KMS-11 (cell line): ENCODE results near the gene CLDN20.

Experiments used
- H2AFZ ChIP-seq: fragments of 200-600 bp; sonication (generic); 2 replicates; pipeline ENCODE4 v1.6.1; 2016; ENCODE audit warnings: antibody characterized with exemption, mixed run types, low read depth
- H3K27ac ChIP-seq: fragments of 200-600 bp; sonication (generic); 2 replicates; pipeline ENCODE4 v1.6.1; 2016; ENCODE audit warnings: mild to moderate bottlenecking, mixed run types
- H3K27me3 ChIP-seq: fragments of 200-600 bp; sonication (generic); 2 replicates; pipeline ENCODE4 v1.6.1; 2017; ENCODE audit warnings: mild to moderate bottlenecking, low read depth, mixed run types, moderate library complexity; ENCODE audit not compliant: insufficient read depth
- H3K36me3 ChIP-seq: fragments of 200-600 bp; sonication (generic); 2 replicates; pipeline ENCODE4 v1.6.1; 2017; ENCODE audit warnings: mild to moderate bottlenecking, mixed run types; ENCODE audit not compliant: insufficient read depth
- H3K4me1 ChIP-seq: fragments of 200-600 bp; sonication (generic); 2 replicates; pipeline ENCODE4 v1.6.1; 2016; ENCODE audit warnings: mild to moderate bottlenecking, low read depth, mixed run types; ENCODE audit not compliant: poor library complexity, severe bottlenecking
- H3K4me2 ChIP-seq: fragments of 200-600 bp; sonication (generic); 2 replicates; pipeline ENCODE4 v1.7.0; 2016; ENCODE audit warnings: mild to moderate bottlenecking, mixed run types
- H3K4me3 ChIP-seq: fragments of 200-600 bp; sonication (generic); IDR thresholded peaks from 2 replicates; pipeline ENCODE4 v1.6.1; 2017; ENCODE audit warnings: low read depth, low read length, mixed read lengths; ENCODE audit not compliant: insufficient read depth
- H3K79me2 ChIP-seq: fragments of 200-600 bp; sonication (generic); 2 replicates; pipeline ENCODE4 v1.6.1; 2016; ENCODE audit warnings: low read depth, mixed run types; ENCODE audit not compliant: insufficient read depth
- H3K9ac ChIP-seq: fragments of 200-600 bp; sonication (generic); 2 replicates; pipeline ENCODE4 v1.6.1; 2016; ENCODE audit warnings: mild to moderate bottlenecking, mixed run types
- H4K20me1 ChIP-seq: fragments of 200-600 bp; sonication (generic); 2 replicates; pipeline ENCODE4 v1.6.1; 2016; ENCODE audit warnings: mild to moderate bottlenecking, mixed run types; ENCODE audit not compliant: insufficient read depth
- CTCF ChIP-seq: fragments of 200-600 bp; sonication (generic); conservative IDR thresholded peaks from 2 replicates; pipeline ENCODE4 v1.6.1; 2017; ENCODE audit warnings: low read depth, mild to moderate bottlenecking, antibody characterized with exemption, low read length, moderate library complexity, mixed read lengths

The CLDN20 gene

GRCh38 chr6:155259897-155260296 lies 3.9 kb upstream of the CLDN20 start:
- no peaks in the 10 kb centered on the region for H3K36me3 ChIP-seq
- no peaks in the 10 kb centered on the region for H4K20me1 ChIP-seq
- no peak for TF ChIP-seq CTCF
- peak overlapping the region; percentile 71 for H3K4me2 ChIP-seq
- H3K4me1 ChIP-seq = peaks cover 43% of the 10 kb centered on the region
- no peaks in the 10 kb centered on the region for H3K79me2 ChIP-seq
- H3K4me3 ChIP-seq = no peak overlapping the region
- no peak overlapping the region for H2AFZ ChIP-seq
- peak overlapping the region; percentile 64; the same call in 1 of the 2 replicates for H3K27ac ChIP-seq
- H3K27me3 ChIP-seq = no peaks in the 10 kb centered on the region
- H3K9ac ChIP-seq = no peak overlapping the region

- Histone ChIP-seq H3K27ac (peak overlapping the region; percentile 64), H3K9ac (peak overlapping the region; percentile 35; the same call in 1 of the 2 replicates), H3K27me3 (no peaks in the 10 kb centered on the region), H3K4me2 (peak overlapping the region; percentile 71), H3K79me2 (no peaks in the 10 kb centered on the region), H3K4me1 (peaks cover 43% of the 10 kb centered on the region), H4K20me1 (no peaks in the 10 kb centered on the region), H3K36me3 (no peaks in the 10 kb centered on the region), H2AFZ (no peak overlapping the region), H3K4me3 (no peak overlapping the region)
- no peak for TF ChIP-seq CTCF
Measured at GRCh38 chr6:155260686-155261085, 3.1 kb upstream of the CLDN20 start.

GRCh38 chr6:155261111-155261900 lies 2.5 kb upstream of the CLDN20 start:
- H4K20me1 ChIP-seq = no peaks in the 10 kb centered on the region
- H3K4me2 ChIP-seq = peak overlapping the region; percentile 71
- H3K27ac ChIP-seq = peak overlapping the region; percentile 64
- H3K4me1 ChIP-seq = peaks cover 43% of the 10 kb centered on the region
- no peaks in the 10 kb centered on the region for H3K79me2 ChIP-seq
- no peaks in the 10 kb centered on the region for H3K36me3 ChIP-seq
- TF ChIP-seq CTCF = no peak
- peak overlapping the region; percentile 35; the same call in 1 of the 2 replicates for H3K9ac ChIP-seq
- H3K27me3 ChIP-seq = no peaks in the 10 kb centered on the region
- H3K4me3 ChIP-seq = no peak overlapping the region
- H2AFZ ChIP-seq = no peak overlapping the region

- H3K36me3 ChIP-seq = no peaks in the 10 kb centered on the region
- no peak for TF ChIP-seq CTCF
- H3K9ac ChIP-seq = no peak overlapping the region
- peak overlapping the region; percentile 71; the same call in 1 of the 2 replicates for H3K4me2 ChIP-seq
- no peaks in the 10 kb centered on the region for H4K20me1 ChIP-seq
- no peak overlapping the region for H2AFZ ChIP-seq
- H3K4me3 ChIP-seq = no peak overlapping the region
- H3K79me2 ChIP-seq = no peaks in the 10 kb centered on the region
- peaks cover 44% of the 10 kb centered on the region for H3K4me1 ChIP-seq
- H3K27ac ChIP-seq = no peak overlapping the region
- no peaks in the 10 kb centered on the region for H3K27me3 ChIP-seq
Measured at GRCh38 chr6:155262655-155263054, 1.2 kb upstream of the CLDN20 start.
